Stimulated activated CD4-positive, alpha-beta T cell treated with anti-CD3 and anti-CD28 coated beads, Interleukin-15, amount 100 ng/mL, for 48 hours (primary cell): ENCODE data around the gene NRCAM.
"Not testable (repeated sequence)": the region's sequence is repeated elsewhere in the genome, so short reads cannot be mapped to it uniquely, and the experiment has no call there.

Experiments used
- DNase-seq, 2 donors: peaks; one replicate each; pipeline ENCODE4 v3.0.0-alpha.2; 2020; ENCODE audit warnings: low read depth in 2 of 2

Gene NRCAM

GRCh38 chr7:108455998-108456677 is at the start of gene NRCAM:
Gene NRCAM (minus strand): TSS chr7:108456436. CDS start chr7:108240064, 216,372 bp downstream.
- no peak for DNase-seq

- not testable (repeated sequence) for DNase-seq
Observed at GRCh38 chr7:108504576-108504975, 48.3 kb upstream of the NRCAM start.

- no peak for DNase-seq
Observed at GRCh38 chr7:108503112-108504026, 47.1 kb upstream of the NRCAM start.

GRCh38 chr7:108499566-108499965 is 43.3 kb upstream of the NRCAM start:
- no peak for DNase-seq

GRCh38 chr7:108498481-108498880 is 42.2 kb upstream of the NRCAM start:
- DNase-seq, result no peak

- peak; percentile 1 to 20 for DNase-seq
Observed at GRCh38 chr7:108497082-108497725, 41.0 kb upstream of the NRCAM start.

GRCh38 chr7:108492742-108493141 is 36.5 kb upstream of the NRCAM start:
- DNase-seq, result no peak

GRCh38 chr7:108488768-108489538 is 32.7 kb upstream of the NRCAM start:
- no peak for DNase-seq

- DNase-seq, result no peak
Observed at GRCh38 chr7:108487646-108488045, 31.4 kb upstream of the NRCAM start.

- DNase-seq, result no peak
Observed at GRCh38 chr7:108486291-108486966, 30.2 kb upstream of the NRCAM start.

- DNase-seq, result no peak
Observed at GRCh38 chr7:108484137-108484536, 27.9 kb upstream of the NRCAM start.

GRCh38 chr7:108480311-108480710 is 24.1 kb upstream of the NRCAM start:
- no peak for DNase-seq

- no peak for DNase-seq
Observed at GRCh38 chr7:108479751-108480150, 23.5 kb upstream of the NRCAM start.

- DNase-seq, result no peak
Observed at GRCh38 chr7:108479118-108479517, 22.9 kb upstream of the NRCAM start.

- DNase-seq, result no peak
Observed at GRCh38 chr7:108468246-108468645, 12.0 kb upstream of the NRCAM start.

GRCh38 chr7:108467391-108467790 is 11.2 kb upstream of the NRCAM start:
- DNase-seq, result no peak

- not testable (repeated sequence) for DNase-seq
Observed at GRCh38 chr7:108466322-108466721, 10.1 kb upstream of the NRCAM start.

- DNase-seq, result no peak
Observed at GRCh38 chr7:108464743-108465142, 8.5 kb upstream of the NRCAM start.

- no peak for DNase-seq
Observed at GRCh38 chr7:108463613-108464012, 7.4 kb upstream of the NRCAM start.

GRCh38 chr7:108461840-108462239 is 5.6 kb upstream of the NRCAM start:
- no peak for DNase-seq

GRCh38 chr7:108460964-108461363 is 4.7 kb upstream of the NRCAM start:
- DNase-seq, result no peak
